CD14-positive monocyte (primary cell): ENCODE data around the gene SRA1. TPM values are rescaled to one million over a fixed set of nuclear protein-coding genes. Genes with fewer than 3 reads are reported as not detected.
"Not testable (repeated sequence)": the region's sequence is repeated elsewhere in the genome, so short reads cannot be mapped to it uniquely, and the experiment has no call there.

Experiments
- DNase-seq, 3 donors: peaks; one replicate each; pipeline ENCODE4 v3.0.0-alpha.2; 2011 to 2022
- H2AFZ ChIP-seq: 2 replicates; pipeline ENCODE4 v1.6.0; 2012; ENCODE audit warnings: mild to moderate bottlenecking, low read depth, low read length, inconsistent platforms; ENCODE audit not compliant: insufficient read depth, poor library complexity, severe bottlenecking
- H3K27ac ChIP-seq, 2 donors: 1 replicate in 1 of 2; 2 replicates in 1 of 2; pipeline ENCODE4 v1.5.1; 2012 to 2013; ENCODE audit warnings: low read length in 2 of 2, control low read depth in 1 of 2, inconsistent platforms in 1 of 2, low read depth in 1 of 2, mild to moderate bottlenecking in 1 of 2
- H3K27me3 ChIP-seq, 2 donors: one replicate each; pipeline versions ENCODE4 v1.6.0 to v1.6.1; 2011 to 2013; ENCODE audit warnings: low read length in 2 of 2; ENCODE audit not compliant: control insufficient read depth in 2 of 2, insufficient read depth in 2 of 2
- H3K36me3 ChIP-seq, 2 donors: replicated peaks in 1 of 2; 1 replicate in 1 of 2; 2 replicates in 1 of 2; pipeline versions ENCODE4 v1.5.1 to v1.6.1; 2012 to 2013; ENCODE audit warnings: low read length in 2 of 2, control low read depth in 1 of 2, inconsistent platforms in 1 of 2, mild to moderate bottlenecking in 1 of 2; ENCODE audit not compliant: insufficient read depth in 2 of 2, control insufficient read depth in 1 of 2
- H3K4me1 ChIP-seq, 2 donors: 1 replicate in 1 of 2; 2 replicates in 1 of 2; pipeline versions ENCODE4 v1.5.1 to v1.6.1; 2012 to 2013; ENCODE audit warnings: low read length in 2 of 2, control low read depth in 1 of 2, inconsistent platforms in 1 of 2, mild to moderate bottlenecking in 1 of 2, moderate library complexity in 1 of 2; ENCODE audit not compliant: insufficient read depth in 2 of 2, control insufficient read depth in 1 of 2
- H3K4me2 ChIP-seq: replicated peaks from 2 replicates; pipeline ENCODE3; 2012; ENCODE audit warnings: low read length, moderate library complexity, mild to moderate bottlenecking; ENCODE audit not compliant: poor library complexity, severe bottlenecking; ENCODE audit errors: extremely low read depth
- H3K4me3 ChIP-seq, 3 experiments: fragments of 200-600 bp in 1 of 3; sonication (generic) in 1 of 3; replicated peaks in 1 of 3; 1 replicate in 2 of 3; 2 replicates in 1 of 3; pipeline ENCODE4 v1.5.1; 2011 to 2013; ENCODE audit warnings: low read length in 3 of 3, mild to moderate bottlenecking in 3 of 3, control low read depth in 2 of 3, low read depth in 2 of 3, inconsistent platforms in 1 of 3, moderate library complexity in 1 of 3
- H3K79me2 ChIP-seq: 2 replicates; pipeline ENCODE4 v1.6.0; 2012; ENCODE audit warnings: mild to moderate bottlenecking, control low read depth, inconsistent platforms, low read length, moderate library complexity; ENCODE audit not compliant: insufficient read depth
- H3K9ac ChIP-seq: 2 replicates; pipeline ENCODE4 v1.6.0; 2017; ENCODE audit warnings: low read length, mild to moderate bottlenecking; ENCODE audit not compliant: insufficient read depth, poor library complexity, severe bottlenecking
- H3K9me3 ChIP-seq, 2 donors: replicated peaks in 1 of 2; 1 replicate in 1 of 2; 2 replicates in 1 of 2; pipeline versions ENCODE4 v1.5.1 to v1.6.1; 2012 to 2013; ENCODE audit warnings: low read length in 2 of 2, control low read depth in 1 of 2; ENCODE audit not compliant: control insufficient read depth in 1 of 2, insufficient read depth in 1 of 2
- H4K20me1 ChIP-seq: 2 replicates; pipeline ENCODE4 v1.6.0; 2012; ENCODE audit warnings: mild to moderate bottlenecking, low read length, control low read depth, moderate library complexity; ENCODE audit not compliant: insufficient read depth
- H3K27ac Mint-ChIP-seq, 7 donors: one replicate each; pipeline ENCODE4 v1.8.0; 2020; ENCODE audit warnings: mild to moderate bottlenecking in 7 of 7, mixed read lengths in 7 of 7, moderate library complexity in 6 of 7, inconsistent platforms in 2 of 7
- H3K27me3 Mint-ChIP-seq, 3 donors: one replicate each; pipeline ENCODE4 v1.8.0; 2021 to 2022; ENCODE audit warnings: low read depth in 3 of 3, mild to moderate bottlenecking in 3 of 3, mixed read lengths in 3 of 3, moderate library complexity in 3 of 3, inconsistent platforms in 1 of 3
- H3K36me3 Mint-ChIP-seq, 2 donors: one replicate each; pipeline ENCODE4 v1.8.0; 2020; ENCODE audit warnings: mixed read lengths in 2 of 2, inconsistent platforms in 1 of 2, mild to moderate bottlenecking in 1 of 2
- H3K4me1 Mint-ChIP-seq: one replicate; pipeline ENCODE4 v1.8.0; 2020; ENCODE audit warnings: mild to moderate bottlenecking, mixed read lengths
- H3K4me3 Mint-ChIP-seq, 2 donors: one replicate each; pipeline ENCODE4 v1.8.0; 2020; ENCODE audit warnings: mild to moderate bottlenecking in 2 of 2, mixed read lengths in 2 of 2, moderate library complexity in 1 of 2
- H3K9me3 Mint-ChIP-seq, 7 donors: one replicate each; pipeline ENCODE4 v1.8.0; 2020 to 2022; ENCODE audit warnings: mixed read lengths in 7 of 7, mild to moderate bottlenecking in 6 of 7, moderate library complexity in 6 of 7, inconsistent platforms in 2 of 7
- WGBS: methylation state at CpG from one replicate; pipeline ENCODE4 v1.1.5; 2013; ENCODE audit warnings: missing lambda C conversion rate; ENCODE audit not compliant: insufficient coverage; 5-methylcytosine and 5-hydroxymethylcytosine counted together
- intact Hi-C, 2 donors: fragments of 100-400 bp; cut with micrococcal nuclease; formaldehyde crosslinking; loops; one replicate each; pipeline versions ENCODE4 v1.15.0 to v1.15.1; 2023
- polyA plus RNA-seq, 3 donors: library from polyadenylated mRNA; depleted of rRNA in 1 of 3; unstranded in 2 of 3; stranded (reverse) in 1 of 3; fragments of 300-500 nt in 2 of 3; fragments of >200 nt in 1 of 3; fragmentation: Illumina TruSeq in 2 of 3; gene quantifications; 1 replicate in 2 of 3; 2 replicates in 1 of 3; pipeline ENCODE4 v1.2.3, GENCODE V29; 2012 to 2021
- TF ChIP-seq, protein P1 (sequence below): fragments of 200-600 bp; IDR thresholded peaks from one replicate; pipeline ENCODE4 v1.8.0; 2022; ENCODE audit warnings: antibody characterized with exemption, mild to moderate bottlenecking

SRA1 gene
- polyA plus RNA-seq, 3 donors: 72.4 to 97.2 (median 80.8) TPM

DNA sequence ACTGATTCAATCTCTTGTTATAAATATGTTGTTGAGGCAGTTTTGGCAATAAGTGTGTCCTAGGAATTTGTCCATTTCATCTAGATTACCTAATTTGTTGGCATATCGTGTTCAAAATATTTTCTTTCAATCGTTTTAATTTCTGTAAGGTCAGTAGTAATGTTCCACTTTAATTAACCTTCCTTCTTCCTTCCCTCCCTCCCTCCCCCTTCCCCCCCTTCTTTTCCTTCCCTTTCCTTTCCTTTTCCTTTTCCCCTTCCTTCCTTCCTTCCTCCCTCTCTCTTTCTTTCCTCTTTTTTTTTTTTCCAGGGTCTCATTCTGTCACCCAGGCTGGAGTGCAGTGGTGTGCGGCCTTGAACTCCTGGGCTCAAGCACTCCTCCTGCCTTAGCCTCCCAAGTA lies 48.6 kb upstream of the SRA1 start:
- intact Hi-C loops: no loop called here
- H3K27ac ChIP-seq: peak overlapping the region; percentile 76 to 94
- peaks cover 2 to 5% of the 10 kb centered on the region in 2 donors for H3K36me3 Mint-ChIP-seq
- no peaks in the 10 kb centered on the region for H3K27me3 ChIP-seq
- peak overlapping the region; percentile 89 to 99 (median 95) for H3K27ac Mint-ChIP-seq
- no peaks in the 10 kb centered on the region for H4K20me1 ChIP-seq
- no peaks in the 10 kb centered on the region for H3K36me3 ChIP-seq
- peaks cover 0 to 5% (median 0%) of the 10 kb centered on the region in 3 donors for H3K27me3 Mint-ChIP-seq
- WGBS: 100% methylated on average over 1 of the region's 3 CpGs
- H3K9ac ChIP-seq: no peak overlapping the region
- TF ChIP-seq, protein P1, sequence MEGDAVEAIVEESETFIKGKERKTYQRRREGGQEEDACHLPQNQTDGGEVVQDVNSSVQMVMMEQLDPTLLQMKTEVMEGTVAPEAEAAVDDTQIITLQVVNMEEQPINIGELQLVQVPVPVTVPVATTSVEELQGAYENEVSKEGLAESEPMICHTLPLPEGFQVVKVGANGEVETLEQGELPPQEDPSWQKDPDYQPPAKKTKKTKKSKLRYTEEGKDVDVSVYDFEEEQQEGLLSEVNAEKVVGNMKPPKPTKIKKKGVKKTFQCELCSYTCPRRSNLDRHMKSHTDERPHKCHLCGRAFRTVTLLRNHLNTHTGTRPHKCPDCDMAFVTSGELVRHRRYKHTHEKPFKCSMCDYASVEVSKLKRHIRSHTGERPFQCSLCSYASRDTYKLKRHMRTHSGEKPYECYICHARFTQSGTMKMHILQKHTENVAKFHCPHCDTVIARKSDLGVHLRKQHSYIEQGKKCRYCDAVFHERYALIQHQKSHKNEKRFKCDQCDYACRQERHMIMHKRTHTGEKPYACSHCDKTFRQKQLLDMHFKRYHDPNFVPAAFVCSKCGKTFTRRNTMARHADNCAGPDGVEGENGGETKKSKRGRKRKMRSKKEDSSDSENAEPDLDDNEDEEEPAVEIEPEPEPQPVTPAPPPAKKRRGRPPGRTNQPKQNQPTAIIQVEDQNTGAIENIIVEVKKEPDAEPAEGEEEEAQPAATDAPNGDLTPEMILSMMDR: no peak
- no peaks in the 10 kb centered on the region for H3K9me3 ChIP-seq
- H3K4me3 Mint-ChIP-seq: no peak overlapping the region
- H3K4me1 ChIP-seq: peaks cover 90 to 100% of the 10 kb centered on the region in 2 donors
- no peak for DNase-seq
- no peak overlapping the region for H3K4me2 ChIP-seq
- peak overlapping the region in 1 of 3 experiments; percentile 21 for H3K4me3 ChIP-seq
- H3K9me3 Mint-ChIP-seq: peaks cover 0 to 5% (median 0%) of the 10 kb centered on the region in 7 donors
- H3K4me1 Mint-ChIP-seq: peaks cover 84% of the 10 kb centered on the region
- peaks cover 30% of the 10 kb centered on the region for H3K79me2 ChIP-seq
- no peak overlapping the region for H2AFZ ChIP-seq

DNA sequence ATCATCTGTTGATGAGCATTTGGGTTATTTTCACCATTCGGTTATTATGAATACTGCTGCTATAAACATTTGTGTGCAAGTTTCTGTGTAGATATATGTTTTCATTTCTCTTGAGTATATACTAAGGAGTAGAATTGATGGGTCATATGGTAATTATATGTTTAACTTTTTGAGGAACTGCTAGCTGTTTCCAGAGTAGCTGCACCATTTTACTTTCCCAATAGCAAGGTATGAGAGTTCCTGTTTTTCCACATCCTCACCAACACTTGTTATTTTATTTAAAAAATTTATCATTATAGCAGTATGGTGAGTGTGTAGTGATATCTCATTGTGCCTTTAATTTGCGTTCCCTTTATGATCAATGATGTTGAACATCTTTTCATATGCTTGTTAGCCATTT lies 46.5 kb upstream of the SRA1 start:
- Histone ChIP-seq H3K4me2 (peak overlapping the region; percentile 33), H2AFZ (no peak overlapping the region), H3K4me1 (peaks cover 73 to 97% of the 10 kb centered on the region in 2 donors), H3K27ac (peak overlapping the region; percentile 94 to 95), H3K79me2 (peaks cover 17% of the 10 kb centered on the region), H3K9me3 (no peaks in the 10 kb centered on the region), H3K9ac (no peak overlapping the region), H3K4me3 (peak overlapping the region in 1 of 3 experiments; percentile 22), H3K27me3 (no peaks in the 10 kb centered on the region), H3K36me3 (no peaks in the 10 kb centered on the region), H4K20me1 (no peaks in the 10 kb centered on the region)
- TF ChIP-seq, protein P1: no peak
- peak overlapping the region in 1 of 2 donors; percentile 15 for H3K4me3 Mint-ChIP-seq
- peaks cover 0 to 5% (median 0%) of the 10 kb centered on the region in 3 donors for H3K27me3 Mint-ChIP-seq
- DNase-seq: peak in 2 of 3 donors; percentile 71 to 78
- WGBS: no CpG with 5 or more reads among the region's 2 CpGs
- H3K36me3 Mint-ChIP-seq: peaks cover 2 to 5% of the 10 kb centered on the region in 2 donors
- H3K9me3 Mint-ChIP-seq: peaks cover 0 to 5% (median 0%) of the 10 kb centered on the region in 7 donors
- intact Hi-C loops: loop anchor here in 1 of 2 donors (5.0 kb wide), 1 partner anchor 46 kb away; the partner anchor contains the start of gene SRA1
- H3K27ac Mint-ChIP-seq: peak overlapping the region; percentile 94 to 100 (median 99)
- peaks cover 69% of the 10 kb centered on the region for H3K4me1 Mint-ChIP-seq

DNA sequence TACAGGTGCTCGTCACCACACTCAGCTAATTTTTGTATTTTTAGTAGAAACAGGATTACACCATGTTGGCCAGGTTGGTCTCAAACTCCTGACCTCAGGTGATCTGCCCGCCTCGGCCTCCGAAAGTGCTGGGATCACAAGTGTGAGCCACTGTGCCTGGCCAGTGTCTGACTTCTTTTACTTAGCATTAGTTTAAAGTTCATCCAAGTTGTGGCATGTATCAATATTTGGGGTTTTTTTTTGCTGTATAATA lies 46.1 kb upstream of the SRA1 start:
- not testable (repeated sequence) for H3K27me3 ChIP-seq, H3K36me3 Mint-ChIP-seq, H3K36me3 ChIP-seq, DNase-seq, H3K27me3 Mint-ChIP-seq, H3K9ac ChIP-seq, H3K9me3 ChIP-seq, H3K9me3 Mint-ChIP-seq, H4K20me1 ChIP-seq, H2AFZ ChIP-seq
- peak overlapping the region; percentile 94 to 100 (median 99) for H3K27ac Mint-ChIP-seq
- Histone ChIP-seq H3K4me3 (peak overlapping the region in 1 of 3 experiments; percentile 22), H3K4me2 (peak overlapping the region; percentile 33), H3K4me1 (peaks cover 70 to 97% of the 10 kb centered on the region in 2 donors), H3K27ac (peak overlapping the region; percentile 94 to 95), H3K79me2 (peaks cover 17% of the 10 kb centered on the region)
- H3K4me3 Mint-ChIP-seq: peak overlapping the region in 1 of 2 donors; percentile 15
- intact Hi-C loops: loop anchor here in 1 of 2 donors (5.0 kb wide), 1 partner anchor 46 kb away; the partner anchor contains the start of gene SRA1
- peaks cover 69% of the 10 kb centered on the region for H3K4me1 Mint-ChIP-seq
- WGBS: 83% methylated on average over 4 of the region's 4 CpGs
